Sigmoid colon (tissue), 7 donors: Measurements from ENCODE around the gene DUSP11. TPM values are rescaled to one million over a fixed set of nuclear protein-coding genes. Genes with fewer than 3 reads are reported as not detected.

Experiments
- DNase-seq: peaks from one replicate; pipeline ENCODE4 v3.0.0-alpha.2; 2019
- H3K27ac ChIP-seq, 4 donors: fragments of 200-600 bp; sonication (generic); one replicate each; pipeline ENCODE4 v1.5.1; 2016 to 2019; ENCODE audit warnings: mild to moderate bottlenecking in 1 of 4
- H3K27me3 ChIP-seq, 3 donors: fragments of 200-600 bp; sonication (generic); one replicate each; pipeline ENCODE4 v1.5.1; 2019; ENCODE audit warnings: mild to moderate bottlenecking in 1 of 3
- H3K36me3 ChIP-seq, 4 donors: fragments of 200-600 bp; sonication (generic); one replicate each; pipeline ENCODE4 v1.5.1; 2016 to 2019
- H3K4me1 ChIP-seq, 4 donors: fragments of 200-600 bp; sonication (generic); one replicate each; pipeline ENCODE4 v1.5.1; 2017 to 2019
- H3K4me3 ChIP-seq, 4 donors: fragments of 200-600 bp; sonication (generic); one replicate each; pipeline ENCODE4 v1.5.1; 2017 to 2019; ENCODE audit warnings: mild to moderate bottlenecking in 2 of 4, moderate library complexity in 1 of 4
- H3K9me3 ChIP-seq, 4 donors: fragments of 200-600 bp in 3 of 4; sonication (generic) in 3 of 4; one replicate each; pipeline versions ENCODE4 v1.5.1 to v1.6.1; 2013 to 2019
- CTCF ChIP-seq, 4 experiments: fragments of 450-650 bp in 3 of 4; fragments of 200-600 bp in 1 of 4; IDR thresholded peaks; one replicate each; pipeline ENCODE4 v1.5.1; 2016 to 2019; ENCODE audit warnings: antibody characterized with exemption in 4 of 4, mild to moderate bottlenecking in 3 of 4, moderate library complexity in 2 of 4
- EP300 ChIP-seq, 4 donors: sonication (generic); formaldehyde crosslinking; IDR thresholded peaks; one replicate each; pipeline ENCODE4 v1.6.1; 2017; ENCODE audit warnings: antibody characterized with exemption in 4 of 4
- POLR2A ChIP-seq, 2 donors: fragments of 450-650 bp; IDR thresholded peaks; one replicate each; pipeline ENCODE4 v1.6.1; 2016; ENCODE audit warnings: antibody characterized with exemption in 2 of 2, mild to moderate bottlenecking in 2 of 2, moderate library complexity in 2 of 2
- POLR2AphosphoS5 ChIP-seq, 4 donors: sonication (generic); formaldehyde crosslinking; IDR thresholded peaks; one replicate each; pipeline ENCODE4 v1.6.1; 2017; ENCODE audit warnings: antibody characterized with exemption in 4 of 4
- WGBS, 2 donors: extraction: QIAGEN DNeasy Blood & Tissue Kit; methylation state at CpG; one replicate each; pipeline ENCODE4 v1.1.7; 2013; 5-methylcytosine and 5-hydroxymethylcytosine counted together
- intact Hi-C: fragments of 100-400 bp; cut with DNase I; formaldehyde crosslinking; loops from one replicate; pipeline ENCODE4 v1.15.1; 2023
- polyA plus RNA-seq, 3 donors: library from polyadenylated mRNA; stranded (reverse); fragments of 200-250 nt; gene quantifications; one replicate each; pipeline ENCODE4 v1.2.3, GENCODE V29; 2013
- total RNA-seq, 4 donors: library from RNA; depleted of rRNA; stranded (reverse); fragments of >200 nt; gene quantifications; one replicate each; pipeline ENCODE4 v1.1.0, GENCODE V29; 2016
- donor health status: healthy with polysubstance abuse.
- donor health status: Bipolar disorder and iron deficiency.
- donor health status: healthy.

DUSP11 gene
- total and polyA plus RNA-seq, 7 donors, result 12.9 to 34.7 (median 25.3) TPM

- intact Hi-C loops, result no loop called here
- no peak overlapping the region for H3K27ac ChIP-seq
- H3K4me3 ChIP-seq, result no peak overlapping the region
- no peaks in the 10 kb centered on the region for H3K27me3 ChIP-seq
- TF ChIP-seq EP300 (IDR thresholded peaks at IDR 0.05) (no peak), CTCF (IDR thresholded peaks at IDR 0.05) (no peak), POLR2A (IDR thresholded peaks at IDR 0.05) (no peak), POLR2AphosphoS5 (IDR thresholded peaks at IDR 0.05) (no peak)
- WGBS, 2 donors, result 91% methylated on average over 8 of the region's 8 CpGs
- H3K9me3 ChIP-seq, result no peaks in the 10 kb centered on the region
- peaks cover 0 to 21% (median 16%) of the 10 kb centered on the region in 4 donors for H3K4me1 ChIP-seq
- peaks cover 0 to 49% (median 12%) of the 10 kb centered on the region in 4 donors for H3K36me3 ChIP-seq
- no peak for DNase-seq
Measured at GRCh38 chr2:73776869-73777519, 2.9 kb downstream of the DUSP11 start.

GRCh38 chr2:73776381-73776780 lies 3.5 kb downstream of the DUSP11 start:
- no peaks in the 10 kb centered on the region for H3K27me3 ChIP-seq
- H3K36me3 ChIP-seq, result peaks cover 0 to 54% (median 12%) of the 10 kb centered on the region in 4 donors
- no peaks in the 10 kb centered on the region for H3K9me3 ChIP-seq
- H3K4me3 ChIP-seq, result no peak overlapping the region
- intact Hi-C loops, result no loop called here
- 96 to 98% methylated on average over 4 of the region's 4 CpGs for WGBS, 2 donors
- no peak overlapping the region for H3K27ac ChIP-seq
- no peak for TF ChIP-seq POLR2A (IDR thresholded peaks at IDR 0.05)
- no peak for TF ChIP-seq POLR2AphosphoS5 (IDR thresholded peaks at IDR 0.05)
- TF ChIP-seq EP300 (IDR thresholded peaks at IDR 0.05), result no peak
- no peak for TF ChIP-seq CTCF (IDR thresholded peaks at IDR 0.05)
- H3K4me1 ChIP-seq, result peaks cover 0 to 21% (median 16%) of the 10 kb centered on the region in 4 donors
- DNase-seq, result no peak

GRCh38 chr2:73772819-73773218 lies 7.1 kb downstream of the DUSP11 start:
- Histone ChIP-seq H3K9me3 (no peaks in the 10 kb centered on the region), H3K36me3 (peaks cover 8 to 87% (median 23%) of the 10 kb centered on the region in 4 donors), H3K27ac (no peak overlapping the region), H3K4me1 (peaks cover 0 to under 1% (median under 1%) of the 10 kb centered on the region in 4 donors), H3K27me3 (no peaks in the 10 kb centered on the region), H3K4me3 (no peak overlapping the region)
- no peak for DNase-seq
- TF ChIP-seq CTCF (IDR thresholded peaks at IDR 0.05) (no peak), EP300 (IDR thresholded peaks at IDR 0.05) (no peak), POLR2AphosphoS5 (IDR thresholded peaks at IDR 0.05) (no peak), POLR2A (IDR thresholded peaks at IDR 0.05) (no peak)
- intact Hi-C loops, result no loop called here

- 93 to 94% methylated on average over 3 of the region's 3 CpGs for WGBS, 2 donors
- no peak for DNase-seq
- no peaks in the 10 kb centered on the region for H3K27me3 ChIP-seq
- no peak for TF ChIP-seq EP300 (IDR thresholded peaks at IDR 0.05)
- intact Hi-C loops, result no loop called here
- no peak overlapping the region for H3K4me3 ChIP-seq
- H3K36me3 ChIP-seq, result peaks cover 10 to 90% (median 27%) of the 10 kb centered on the region in 4 donors
- H3K4me1 ChIP-seq, result no peaks in the 10 kb centered on the region
- no peak overlapping the region for H3K27ac ChIP-seq
- no peaks in the 10 kb centered on the region for H3K9me3 ChIP-seq
Measured at GRCh38 chr2:73770725-73771124, 9.2 kb downstream of the DUSP11 start.

GRCh38 chr2:73766994-73767393 lies 12.9 kb downstream of the DUSP11 start:
- WGBS, 2 donors, result 93% methylated on average over 4 of the region's 4 CpGs
- Histone ChIP-seq H3K4me3 (no peak overlapping the region), H3K9me3 (no peaks in the 10 kb centered on the region), H3K36me3 (peaks cover 10 to 96% (median 36%) of the 10 kb centered on the region in 4 donors), H3K4me1 (no peaks in the 10 kb centered on the region), H3K27me3 (no peaks in the 10 kb centered on the region), H3K27ac (no peak overlapping the region)
- no peak for TF ChIP-seq EP300 (IDR thresholded peaks at IDR 0.05)
- no peak for TF ChIP-seq POLR2AphosphoS5 (IDR thresholded peaks at IDR 0.05)
- no peak for TF ChIP-seq CTCF (IDR thresholded peaks at IDR 0.05)
- no peak for TF ChIP-seq POLR2A (IDR thresholded peaks at IDR 0.05)
- no peak for DNase-seq
- intact Hi-C loops, result no loop called here
